ENCODE data around the gene IMPG1. TPM values are rescaled to one million over a fixed set of nuclear protein-coding genes. Genes with fewer than 3 reads are reported as not detected.
A peak's percentile ranks its signal among the peaks of the same experiment; 100 is the strongest.

The IMPG1 gene
- total RNA-seq, 2 donors from 2014 or later = not detected

- H3K27ac ChIP-seq = no peak overlapping the region
- peaks cover 3% of the 10 kb centered on the region for H3K4me1 ChIP-seq
- no peak for ATAC-seq
- no peaks in the 10 kb centered on the region for H3K9me3 ChIP-seq
- WGBS, 2 donors = 48 to 54% methylated on average over 10 to 12 of the region's 12 CpGs
- no peaks in the 10 kb centered on the region for H3K27me3 ChIP-seq
- TF ChIP-seq POLR2A (IDR thresholded peaks at IDR 0.05) = no peak
- no peak for TF ChIP-seq CTCF (IDR thresholded peaks at IDR 0.05)
- intact Hi-C loops (cut with DNase I) = loop anchor here (5.0 to 10.0 kb wide), 2 partner anchors 422 to 1529 kb away; partner anchors contain the start of gene HTR1B
- no peak overlapping the region for H3K4me3 ChIP-seq
- no peak for DNase-seq
- no peaks in the 10 kb centered on the region for H3K36me3 ChIP-seq (replicated peaks in 1 of 2; ENCODE audit: insufficient read depth in 1 of 2, low read depth in 2 of 2)
These were observed 137.0 kb downstream of the IMPG1 start for GRCh38 chr6:75935473-75935793.

- peak; percentile 54 to 76 (median 65) for DNase-seq
- no peak overlapping the region for H3K4me3 ChIP-seq
- peak; percentile 86 for ATAC-seq
- no peaks in the 10 kb centered on the region for H3K9me3 ChIP-seq
- intact Hi-C loops (cut with DNase I) = loop anchor here (5.0 to 10.0 kb wide), 2 partner anchors 422 to 1530 kb away; partner anchors contain the start of gene HTR1B
- no peak overlapping the region for H3K27ac ChIP-seq
- peaks cover 3% of the 10 kb centered on the region for H3K4me1 ChIP-seq
- WGBS, 2 donors = 4 to 5% methylated on average over 30 to 32 of the region's 32 CpGs
- TF ChIP-seq POLR2A (IDR thresholded peaks at IDR 0.05) = peak in 1 of 3 donors; percentile 6
- TF ChIP-seq CTCF (IDR thresholded peaks at IDR 0.05) = peak; percentile 57 to 87 (median 78)
- no peaks in the 10 kb centered on the region for H3K36me3 ChIP-seq (replicated peaks in 1 of 2; ENCODE audit: insufficient read depth in 1 of 2, low read depth in 2 of 2)
- H3K27me3 ChIP-seq = no peaks in the 10 kb centered on the region
These were observed 137.6 kb downstream of the IMPG1 start for GRCh38 chr6:75934643-75935472.

GRCh38 chr6:75933387-75933975 is 139.0 kb downstream of the IMPG1 start:
- no peak overlapping the region for H3K4me3 ChIP-seq
- intact Hi-C loops (cut with DNase I) = loop anchor here (10.0 kb wide), 1 partner anchor 1531 kb away; the partner anchor contains the start of gene HTR1B
- H3K27me3 ChIP-seq = no peaks in the 10 kb centered on the region
- no peak for TF ChIP-seq POLR2A (IDR thresholded peaks at IDR 0.05)
- TF ChIP-seq CTCF (IDR thresholded peaks at IDR 0.05) = no peak
- H3K27ac ChIP-seq = no peak overlapping the region
- no peak for DNase-seq
- WGBS, 2 donors = 60 to 75% methylated on average over 7 of the region's 7 CpGs
- ATAC-seq = no peak
- H3K9me3 ChIP-seq = no peaks in the 10 kb centered on the region
- peaks cover 3% of the 10 kb centered on the region for H3K4me1 ChIP-seq
- no peaks in the 10 kb centered on the region for H3K36me3 ChIP-seq (replicated peaks in 1 of 2; ENCODE audit: insufficient read depth in 1 of 2, low read depth in 2 of 2)

- no peak overlapping the region for H3K27ac ChIP-seq
- ATAC-seq = peak; percentile 61
- H3K4me1 ChIP-seq = peaks cover 3% of the 10 kb centered on the region
- H3K36me3 ChIP-seq (replicated peaks in 1 of 2; ENCODE audit: insufficient read depth in 1 of 2, low read depth in 2 of 2) = no peaks in the 10 kb centered on the region
- intact Hi-C loops (cut with DNase I) = loop anchor here (10.0 kb wide), 1 partner anchor 1533 kb away; the partner anchor contains the start of gene HTR1B
- no peaks in the 10 kb centered on the region for H3K27me3 ChIP-seq
- no peaks in the 10 kb centered on the region for H3K9me3 ChIP-seq
- TF ChIP-seq CTCF (IDR thresholded peaks at IDR 0.05) = peak; percentile 63 to 85 (median 70)
- TF ChIP-seq POLR2A (IDR thresholded peaks at IDR 0.05) = no peak
- WGBS, 2 donors = 14 to 21% methylated on average over 5 of the region's 5 CpGs
- H3K4me3 ChIP-seq = no peak overlapping the region
- DNase-seq = peak; percentile 66 to 82 (median 70)
These were observed 140.4 kb downstream of the IMPG1 start for GRCh38 chr6:75932067-75932466.

All from body of pancreas (tissue), 4 donors.